Fibroblast of lung (primary cell): Measurements from ENCODE around the gene CDK18.

ENCODE experiments used
- EZH2 ChIP-seq: IDR thresholded peaks from 2 replicates; pipeline ENCODE4 v1.5.1; 2012; ENCODE audit warnings: low read length, control low read depth, mild to moderate bottlenecking; ENCODE audit errors: missing control alignments
- TF ChIP-seq, protein P1 (sequence below), 2 donors: IDR thresholded peaks in 1 of 2; conservative IDR thresholded peaks in 1 of 2; 1 replicate in 1 of 2; 2 replicates in 1 of 2; pipeline ENCODE4 v1.5.1; 2011 to 2012; ENCODE audit warnings: low read length in 2 of 2, control low read depth in 1 of 2, inconsistent platforms in 1 of 2, low read depth in 1 of 2, mild to moderate bottlenecking in 1 of 2

DNA sequence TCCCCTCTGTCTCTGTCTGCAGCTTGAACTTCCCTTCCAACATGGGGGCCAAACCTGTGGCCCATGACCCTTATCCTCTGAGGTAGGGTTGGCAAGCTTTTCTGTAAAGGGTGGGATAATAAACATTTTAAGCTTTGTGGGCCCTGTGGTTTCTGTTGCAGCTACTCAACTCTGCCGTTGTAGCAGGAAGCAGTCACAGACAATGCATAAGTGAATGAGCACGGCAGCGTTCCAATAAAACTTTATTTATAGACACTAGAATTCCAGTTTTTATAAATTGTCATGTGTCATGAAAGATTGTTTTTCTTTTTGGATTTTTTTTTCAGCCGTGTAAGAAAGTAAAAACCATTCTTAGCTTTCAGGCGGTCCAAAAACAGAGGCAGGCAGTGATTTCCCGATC lies 18.2 kb upstream of the CDK18 start:
- no peak for TF ChIP-seq EZH2
- TF ChIP-seq, protein P1, sequence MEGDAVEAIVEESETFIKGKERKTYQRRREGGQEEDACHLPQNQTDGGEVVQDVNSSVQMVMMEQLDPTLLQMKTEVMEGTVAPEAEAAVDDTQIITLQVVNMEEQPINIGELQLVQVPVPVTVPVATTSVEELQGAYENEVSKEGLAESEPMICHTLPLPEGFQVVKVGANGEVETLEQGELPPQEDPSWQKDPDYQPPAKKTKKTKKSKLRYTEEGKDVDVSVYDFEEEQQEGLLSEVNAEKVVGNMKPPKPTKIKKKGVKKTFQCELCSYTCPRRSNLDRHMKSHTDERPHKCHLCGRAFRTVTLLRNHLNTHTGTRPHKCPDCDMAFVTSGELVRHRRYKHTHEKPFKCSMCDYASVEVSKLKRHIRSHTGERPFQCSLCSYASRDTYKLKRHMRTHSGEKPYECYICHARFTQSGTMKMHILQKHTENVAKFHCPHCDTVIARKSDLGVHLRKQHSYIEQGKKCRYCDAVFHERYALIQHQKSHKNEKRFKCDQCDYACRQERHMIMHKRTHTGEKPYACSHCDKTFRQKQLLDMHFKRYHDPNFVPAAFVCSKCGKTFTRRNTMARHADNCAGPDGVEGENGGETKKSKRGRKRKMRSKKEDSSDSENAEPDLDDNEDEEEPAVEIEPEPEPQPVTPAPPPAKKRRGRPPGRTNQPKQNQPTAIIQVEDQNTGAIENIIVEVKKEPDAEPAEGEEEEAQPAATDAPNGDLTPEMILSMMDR (conservative IDR thresholded peaks at IDR 0.05 in 1 of 2, IDR thresholded peaks at IDR 0.05 in 1 of 2; ENCODE audit: low read depth in 1 of 2, low read length in 2 of 2), result no peak
